Activated naive CD8-positive, alpha-beta T cell treated with anti-CD3 and anti-CD28 coated beads for 36 hours (primary cell): ENCODE results near the gene MLXIP. TPM values are rescaled to one million over a fixed set of nuclear protein-coding genes. Genes with fewer than 3 reads are reported as not detected.
A peak's percentile ranks its signal among the peaks of the same experiment; 100 is the strongest.

Experiments
- DNase-seq: peaks from one replicate; pipeline ENCODE4 v3.0.0; 2021
- H3K27ac Mint-ChIP-seq: one replicate; pipeline ENCODE4 v1.8.0; 2022; ENCODE audit warnings: mild to moderate bottlenecking, moderate library complexity, mixed read lengths
- H3K27me3 Mint-ChIP-seq: one replicate; pipeline ENCODE4 v1.8.0; 2022; ENCODE audit warnings: mild to moderate bottlenecking, mixed read lengths
- H3K36me3 Mint-ChIP-seq: one replicate; pipeline ENCODE4 v1.8.0; 2021; ENCODE audit warnings: mild to moderate bottlenecking, mixed read lengths
- H3K4me1 Mint-ChIP-seq: one replicate; pipeline ENCODE4 v1.8.0; 2021; ENCODE audit warnings: mixed read lengths
- H3K4me3 Mint-ChIP-seq: one replicate; pipeline ENCODE4 v1.8.0; 2022; ENCODE audit warnings: mild to moderate bottlenecking, moderate library complexity, mixed read lengths
- H3K9me3 Mint-ChIP-seq: one replicate; pipeline ENCODE4 v1.8.0; 2022; ENCODE audit warnings: mixed read lengths
- total RNA-seq, 2 experiments: library from RNA; stranded (reverse); gene quantifications; one replicate each; pipeline ENCODE4 v1.2.3, GENCODE V29; 2021

MLXIP gene
- total RNA-seq, 2 experiments from 2014 or later: 29.0 to 30.1 TPM

DNA sequence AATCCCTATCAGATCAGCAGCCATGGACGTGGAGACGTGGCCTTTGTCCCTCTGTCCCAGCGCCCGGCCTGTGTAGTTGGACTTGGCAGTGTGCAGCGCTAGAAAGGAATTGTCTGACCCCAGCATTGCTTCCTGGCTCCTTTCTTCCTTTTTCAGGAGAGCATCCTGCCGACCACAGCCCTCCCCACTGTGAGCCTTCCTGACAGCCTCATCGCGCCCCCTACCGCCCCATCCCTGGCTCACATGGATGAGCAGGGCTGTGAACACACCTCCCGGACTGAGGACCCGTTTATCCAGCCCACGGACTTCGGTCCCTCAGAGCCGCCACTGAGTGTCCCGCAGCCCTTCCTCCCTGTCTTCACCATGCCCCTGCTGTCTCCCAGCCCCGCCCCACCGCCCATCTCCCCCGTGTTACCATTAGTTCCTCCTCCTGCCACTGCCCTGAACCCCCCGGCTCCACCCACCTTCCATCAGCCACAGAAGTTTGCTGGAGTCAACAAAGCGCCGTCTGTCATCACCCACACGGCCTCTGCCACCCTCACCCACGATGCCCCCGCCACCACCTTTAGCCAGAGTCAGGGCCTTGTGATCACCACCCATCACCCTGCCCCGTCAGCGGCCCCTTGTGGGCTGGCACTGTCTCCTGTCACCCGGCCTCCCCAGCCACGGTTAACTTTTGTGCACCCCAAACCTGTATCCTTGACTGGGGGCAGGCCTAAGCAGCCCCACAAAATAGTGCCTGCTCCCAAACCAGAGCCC lies 54.8 kb downstream of the MLXIP start:
- Mint-ChIP-seq H3K27ac (no peak overlapping the region), H3K36me3 (peaks cover 12% of the 10 kb centered on the region), H3K27me3 (no peaks in the 10 kb centered on the region), H3K9me3 (no peaks in the 10 kb centered on the region), H3K4me3 (no peak overlapping the region), H3K4me1 (no peaks in the 10 kb centered on the region)
- DNase-seq: no peak

DNA sequence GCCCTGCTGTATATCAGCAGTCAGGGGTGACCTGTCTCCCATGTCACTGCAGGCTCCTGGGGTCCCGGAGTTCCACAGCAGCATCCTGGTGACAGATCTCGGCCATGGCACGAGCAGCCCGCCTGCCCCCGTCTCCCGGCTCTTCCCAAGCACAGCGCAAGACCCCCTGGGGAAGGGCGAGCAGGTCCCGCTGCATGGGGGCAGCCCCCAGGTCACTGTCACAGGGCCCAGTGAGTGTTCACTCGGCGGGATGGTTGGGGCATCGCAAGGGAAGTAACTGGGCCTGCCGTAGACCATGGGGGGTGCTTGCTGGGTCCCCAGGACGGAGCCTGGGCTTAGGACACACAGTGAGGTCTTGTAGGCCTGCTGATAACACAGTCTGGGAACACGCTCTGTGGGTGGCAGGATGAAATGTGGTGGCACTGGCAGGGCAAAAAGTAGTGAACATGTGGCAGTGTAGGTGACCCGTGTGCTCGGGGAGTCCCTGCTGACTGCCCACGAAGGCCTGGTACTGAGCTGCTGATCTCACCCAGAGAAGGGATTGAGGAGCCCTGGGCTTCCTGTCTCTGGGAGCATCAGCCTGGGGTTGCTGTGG lies 57.0 kb downstream of the MLXIP start:
- Mint-ChIP-seq H3K27ac (no peak overlapping the region), H3K4me1 (no peaks in the 10 kb centered on the region)

DNA sequence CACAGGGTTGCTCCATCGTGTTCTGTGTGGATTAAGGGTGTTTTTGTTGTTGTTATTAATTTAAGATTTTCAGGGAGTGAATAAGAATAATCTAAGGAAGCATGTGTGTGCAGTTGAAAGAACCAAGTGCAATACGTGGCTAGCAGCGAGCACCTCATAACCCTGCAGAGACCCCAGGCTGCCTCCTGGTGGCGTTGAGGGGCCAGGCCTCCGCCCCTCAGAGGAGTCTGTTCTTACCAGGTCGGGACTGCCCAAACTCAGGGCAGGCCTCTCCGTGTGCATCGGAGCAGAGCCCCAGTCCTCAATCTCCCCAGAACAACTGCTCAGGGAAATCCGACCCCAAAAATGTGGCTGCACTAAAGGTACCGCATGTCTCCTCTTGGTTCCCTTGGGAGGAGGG lies 58.7 kb downstream of the MLXIP start:
- Mint-ChIP-seq H3K27me3 (no peaks in the 10 kb centered on the region), H3K36me3 (peaks cover 12% of the 10 kb centered on the region)
- DNase-seq: no peak

More for the DNA sequence above, 57.0 kb downstream of the MLXIP start:
- H3K9me3 Mint-ChIP-seq: no peaks in the 10 kb centered on the region
- no peaks in the 10 kb centered on the region for H3K27me3 Mint-ChIP-seq
- no peak overlapping the region for H3K4me3 Mint-ChIP-seq
- H3K36me3 Mint-ChIP-seq: peaks cover 12% of the 10 kb centered on the region
- no peak for DNase-seq

DNA sequence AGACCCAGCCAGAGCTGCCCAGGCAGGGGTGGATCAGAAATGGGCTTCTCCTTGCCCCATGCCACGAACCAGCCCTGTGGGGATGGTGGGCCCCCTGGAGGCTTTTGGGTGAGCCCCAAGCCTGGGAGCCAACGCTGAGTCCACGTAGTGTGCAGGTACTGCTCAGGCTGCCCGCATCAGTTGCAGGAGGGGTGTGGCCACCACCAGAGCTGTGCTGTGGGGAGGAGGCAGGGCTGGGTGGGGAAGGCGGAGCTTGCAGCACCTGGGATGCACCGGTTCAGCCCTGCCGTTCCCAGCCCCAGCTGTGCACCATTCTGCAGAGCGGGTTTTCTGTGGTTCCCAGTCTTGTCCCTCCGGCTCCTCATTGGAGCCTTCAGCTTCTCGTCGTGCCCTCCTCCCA lies 59.1 kb downstream of the MLXIP start:
- Mint-ChIP-seq H3K4me1 (no peaks in the 10 kb centered on the region), H3K9me3 (no peaks in the 10 kb centered on the region), H3K27me3 (no peaks in the 10 kb centered on the region), H3K4me3 (no peak overlapping the region), H3K36me3 (peaks cover 12% of the 10 kb centered on the region), H3K27ac (no peak overlapping the region)
- DNase-seq: no peak

More for the DNA sequence above, 58.7 kb downstream of the MLXIP start:
- Mint-ChIP-seq H3K4me3 (no peak overlapping the region), H3K9me3 (no peaks in the 10 kb centered on the region), H3K4me1 (no peaks in the 10 kb centered on the region), H3K27ac (no peak overlapping the region)

DNA sequence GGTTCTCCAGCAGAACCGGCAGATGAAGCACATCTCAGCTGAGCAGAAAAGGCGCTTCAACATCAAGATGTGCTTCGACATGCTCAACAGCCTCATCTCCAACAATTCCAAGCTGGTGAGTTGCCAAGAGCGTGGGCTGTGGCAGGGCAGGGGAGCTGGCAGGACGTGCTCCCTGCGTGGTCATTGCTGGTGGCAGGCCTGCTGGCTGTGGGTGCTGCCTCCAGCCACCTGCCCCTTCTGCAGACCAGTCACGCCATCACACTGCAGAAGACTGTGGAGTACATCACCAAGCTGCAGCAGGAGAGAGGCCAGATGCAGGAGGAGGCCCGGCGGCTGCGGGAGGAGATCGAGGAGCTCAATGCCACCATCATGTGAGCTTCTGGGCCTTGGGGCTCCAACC lies 59.6 kb downstream of the MLXIP start:
- no peaks in the 10 kb centered on the region for H3K9me3 Mint-ChIP-seq
- H3K27ac Mint-ChIP-seq: no peak overlapping the region

GRCh38 chr12:122138616-122139015 lies 60.1 kb downstream of the MLXIP start:
- Mint-ChIP-seq H3K4me3 (no peak overlapping the region), H3K9me3 (no peaks in the 10 kb centered on the region), H3K27me3 (no peaks in the 10 kb centered on the region), H3K4me1 (no peaks in the 10 kb centered on the region), H3K36me3 (peaks cover 6% of the 10 kb centered on the region), H3K27ac (no peak overlapping the region)
- DNase-seq: no peak

More for the DNA sequence above, 59.6 kb downstream of the MLXIP start:
- DNase-seq: no peak
- Mint-ChIP-seq H3K36me3 (peaks cover 10% of the 10 kb centered on the region), H3K4me3 (no peak overlapping the region), H3K4me1 (no peaks in the 10 kb centered on the region), H3K27me3 (no peaks in the 10 kb centered on the region)

DNA sequence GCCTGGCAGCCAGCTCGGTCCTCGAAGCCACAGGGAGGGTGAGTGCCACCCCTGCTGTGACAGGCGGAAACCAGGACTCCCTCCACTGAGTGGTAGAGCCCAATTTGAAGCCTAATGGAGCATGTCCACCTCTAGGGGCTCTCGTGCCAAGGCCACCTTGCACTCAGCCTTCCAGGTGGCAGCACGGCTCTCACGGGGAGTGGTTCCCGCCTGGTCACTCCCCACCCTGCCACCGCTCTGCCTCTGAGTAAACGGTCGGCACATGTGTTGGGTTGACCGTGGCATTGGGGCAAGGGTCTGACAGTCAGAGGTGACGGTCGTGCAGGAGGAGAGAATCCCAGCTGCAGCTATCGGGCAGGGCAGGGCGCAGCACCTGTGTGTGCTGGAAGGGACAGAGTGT lies 60.7 kb downstream of the MLXIP start:
- DNase-seq: no peak
- H3K36me3 Mint-ChIP-seq: peaks cover 3% of the 10 kb centered on the region
- H3K27me3 Mint-ChIP-seq: no peaks in the 10 kb centered on the region
- no peak overlapping the region for H3K4me3 Mint-ChIP-seq
- no peaks in the 10 kb centered on the region for H3K9me3 Mint-ChIP-seq
- no peaks in the 10 kb centered on the region for H3K4me1 Mint-ChIP-seq
- no peak overlapping the region for H3K27ac Mint-ChIP-seq

GRCh38 chr12:122139941-122140340 lies 61.4 kb downstream of the MLXIP start:
- DNase-seq: no peak
- Mint-ChIP-seq H3K4me3 (no peak overlapping the region), H3K27ac (no peak overlapping the region), H3K4me1 (no peaks in the 10 kb centered on the region), H3K9me3 (no peaks in the 10 kb centered on the region), H3K27me3 (no peaks in the 10 kb centered on the region), H3K36me3 (peaks cover 3% of the 10 kb centered on the region)

GRCh38 chr12:122140467-122141257 lies 62.1 kb downstream of the MLXIP start:
- DNase-seq: no peak
- no peaks in the 10 kb centered on the region for H3K27me3 Mint-ChIP-seq
- H3K36me3 Mint-ChIP-seq: peaks cover under 1% of the 10 kb centered on the region
- no peak overlapping the region for H3K27ac Mint-ChIP-seq
- no peaks in the 10 kb centered on the region for H3K9me3 Mint-ChIP-seq
- no peak overlapping the region for H3K4me3 Mint-ChIP-seq
- no peaks in the 10 kb centered on the region for H3K4me1 Mint-ChIP-seq

DNA sequence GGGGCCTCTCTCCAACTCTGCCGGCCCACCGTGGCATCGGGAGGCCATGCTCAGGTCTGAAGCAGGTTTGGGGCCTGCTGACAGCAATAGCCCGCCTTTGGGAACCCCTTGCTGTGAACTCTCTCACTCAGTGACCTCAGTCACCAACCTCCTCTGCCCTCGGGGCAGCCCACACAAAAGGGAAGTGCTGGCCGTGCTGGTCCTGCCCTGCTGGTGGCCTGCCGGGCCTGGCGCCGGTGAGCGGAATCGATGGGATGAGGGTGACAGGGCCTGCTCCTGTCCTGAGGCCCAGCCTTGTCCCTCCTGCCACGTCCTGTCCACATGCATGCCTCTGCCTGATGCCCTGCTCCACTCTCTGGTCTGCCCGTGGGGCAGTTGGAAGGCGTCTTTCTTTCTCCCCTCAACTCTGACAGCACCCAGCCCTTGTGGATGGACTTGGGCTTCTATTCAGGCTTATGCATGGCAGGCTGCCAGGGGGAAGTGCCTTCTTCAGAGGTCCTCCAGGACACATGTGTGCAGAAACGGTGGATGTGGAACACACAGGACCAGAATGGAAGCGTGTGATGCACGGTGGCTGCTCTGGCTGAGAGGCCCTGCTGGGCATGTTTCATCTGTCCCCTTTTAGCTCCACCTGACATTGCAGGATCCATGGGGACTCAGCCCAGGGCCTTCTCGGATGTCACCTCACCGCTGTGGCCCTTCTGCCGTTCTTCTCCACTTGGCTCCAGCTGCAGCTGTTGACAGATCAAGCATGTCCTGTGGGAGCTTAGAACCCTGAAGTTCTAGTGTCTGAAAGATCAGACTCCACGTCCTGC lies 63.6 kb downstream of the MLXIP start:
- no peaks in the 10 kb centered on the region for H3K36me3 Mint-ChIP-seq

GRCh38 chr12:122142857-122143256 lies 64.3 kb downstream of the MLXIP start:
- Mint-ChIP-seq H3K4me1 (no peaks in the 10 kb centered on the region), H3K27ac (no peak overlapping the region), H3K4me3 (no peak overlapping the region), H3K27me3 (no peaks in the 10 kb centered on the region), H3K9me3 (no peaks in the 10 kb centered on the region), H3K36me3 (no peaks in the 10 kb centered on the region)
- DNase-seq: no peak

More for the DNA sequence above, 63.6 kb downstream of the MLXIP start:
- Mint-ChIP-seq H3K27ac (no peak overlapping the region), H3K9me3 (no peaks in the 10 kb centered on the region), H3K4me1 (no peaks in the 10 kb centered on the region), H3K27me3 (no peaks in the 10 kb centered on the region), H3K4me3 (no peak overlapping the region)
- DNase-seq: no peak

- Mint-ChIP-seq H3K4me3 (no peak overlapping the region), H3K27ac (no peak overlapping the region), H3K36me3 (no peaks in the 10 kb centered on the region), H3K9me3 (no peaks in the 10 kb centered on the region), H3K4me1 (no peaks in the 10 kb centered on the region), H3K27me3 (no peaks in the 10 kb centered on the region)
- DNase-seq: no peak
These were observed 66.3 kb downstream of the MLXIP start for GRCh38 chr12:122144885-122145284.

- H3K27me3 Mint-ChIP-seq: no peaks in the 10 kb centered on the region
- no peaks in the 10 kb centered on the region for H3K4me1 Mint-ChIP-seq
- H3K36me3 Mint-ChIP-seq: no peaks in the 10 kb centered on the region
- no peak overlapping the region for H3K4me3 Mint-ChIP-seq
- H3K27ac Mint-ChIP-seq: peak overlapping the region; percentile 6
- DNase-seq: no peak
- no peaks in the 10 kb centered on the region for H3K9me3 Mint-ChIP-seq
These were observed 67.2 kb downstream of the MLXIP start for GRCh38 chr12:122145505-122146330.
